NT2/D1 (cell line): ENCODE data around the gene FLYWCH1.
A peak's percentile ranks its signal among the peaks of the same experiment; 100 is the strongest.

Experiments used
- DNase-seq: peaks from one replicate; pipeline ENCODE4 v3.0.0-alpha.2; 2011; ENCODE audit warnings: low read depth, low spot score
- H3K27me3 ChIP-seq: 2 replicates; pipeline ENCODE4 v1.6.0; 2011; ENCODE audit warnings: mild to moderate bottlenecking; ENCODE audit not compliant: insufficient read length, insufficient read depth
- H3K36me3 ChIP-seq: 2 replicates; pipeline ENCODE4 v1.6.1; 2011; ENCODE audit warnings: mild to moderate bottlenecking, low read length, mixed read lengths; ENCODE audit not compliant: insufficient read depth, insufficient read length
- H3K4me1 ChIP-seq: 2 replicates; pipeline ENCODE4 v1.5.1; 2011; ENCODE audit not compliant: insufficient read depth, insufficient read length
- H3K4me3 ChIP-seq: 2 replicates; pipeline ENCODE4 v1.5.1; 2011; ENCODE audit warnings: low read depth; ENCODE audit not compliant: insufficient read length
- H3K9ac ChIP-seq: 2 replicates; pipeline ENCODE4 v1.6.0; 2011; ENCODE audit warnings: low read depth; ENCODE audit not compliant: insufficient read length
- H3K9me3 ChIP-seq: 2 replicates; pipeline ENCODE4 v1.5.1; 2011; ENCODE audit warnings: mild to moderate bottlenecking, low read length; ENCODE audit not compliant: insufficient read depth
- SUZ12 ChIP-seq: IDR thresholded peaks from 2 replicates; pipeline ENCODE4 v1.6.1; 2011; ENCODE audit not compliant: insufficient read length, insufficient read depth; ENCODE audit errors: extremely low read depth
- YY1 ChIP-seq: IDR thresholded peaks from 2 replicates; pipeline ENCODE4 v1.6.1; 2011; ENCODE audit not compliant: insufficient read length, insufficient read depth
- ZNF274 ChIP-seq: IDR thresholded peaks from 2 replicates; pipeline ENCODE4 v1.6.1; 2011; ENCODE audit warnings: mild to moderate bottlenecking, low read depth, low read length

The FLYWCH1 gene

GRCh38 chr16:2960183-2961010 lies 48.7 kb downstream of the FLYWCH1 start:
- H3K4me3 ChIP-seq, result no peak overlapping the region
- H3K4me1 ChIP-seq, result peaks cover 31% of the 10 kb centered on the region
- TF ChIP-seq SUZ12 (no peak), YY1 (no peak)
- H3K27me3 ChIP-seq, result no peaks in the 10 kb centered on the region
- DNase-seq, result no peak
- H3K9me3 ChIP-seq, result no peaks in the 10 kb centered on the region
- no peaks in the 10 kb centered on the region for H3K36me3 ChIP-seq
- H3K9ac ChIP-seq, result peak overlapping the region; percentile 17

GRCh38 chr16:2962334-2963073 lies 50.8 kb downstream of the FLYWCH1 start:
- Histone ChIP-seq H3K9me3 (no peaks in the 10 kb centered on the region), H3K36me3 (peaks cover 11% of the 10 kb centered on the region), H3K4me1 (peaks cover 18% of the 10 kb centered on the region), H3K4me3 (peak overlapping the region; percentile 90), H3K9ac (peak overlapping the region; percentile 86), H3K27me3 (no peaks in the 10 kb centered on the region)
- DNase-seq, result no peak
- no peak for TF ChIP-seq SUZ12
- no peak for TF ChIP-seq ZNF274
- no peak for TF ChIP-seq YY1

- Histone ChIP-seq H3K4me1 (peaks cover 21% of the 10 kb centered on the region), H3K9me3 (no peaks in the 10 kb centered on the region), H3K4me3 (peak overlapping the region; percentile 90), H3K36me3 (peaks cover 18% of the 10 kb centered on the region), H3K27me3 (no peaks in the 10 kb centered on the region), H3K9ac (peak overlapping the region; percentile 94)
- DNase-seq, result no peak
- TF ChIP-seq YY1, result no peak
Observed at GRCh38 chr16:2963074-2963722, 51.5 kb downstream of the FLYWCH1 start.

GRCh38 chr16:2963723-2964474 lies 52.2 kb downstream of the FLYWCH1 start, which contains the start of gene KREMEN2:
Gene KREMEN2 (plus strand): TSS chr16:2964275. CDS start chr16:2964521, 246 bp downstream.
- no peak for DNase-seq
- H3K9ac ChIP-seq, result peak within 1 kb of the TSS; percentile 94

GRCh38 chr16:2964475-2965336 lies 53.0 kb downstream of the FLYWCH1 start:
- Histone ChIP-seq H3K36me3 (peaks cover 19% of the 10 kb centered on the region), H3K4me3 (peak overlapping the region; percentile 90), H3K27me3 (no peaks in the 10 kb centered on the region), H3K4me1 (peaks cover 22% of the 10 kb centered on the region), H3K9me3 (no peaks in the 10 kb centered on the region), H3K9ac (peak overlapping the region; percentile 94)
- TF ChIP-seq SUZ12 (no peak), YY1 (no peak), ZNF274 (no peak)
- DNase-seq, result peak; percentile 87

More at GRCh38 chr16:2963723-2964474, 52.2 kb downstream of the FLYWCH1 start, which contains the start of gene KREMEN2:
- H3K36me3 ChIP-seq, result peaks cover 19% of the 10 kb centered on the region
- peak within 1 kb of the TSS; percentile 90 for H3K4me3 ChIP-seq
- H3K9me3 ChIP-seq, result no peaks in the 10 kb centered on the region
- peaks cover 22% of the 10 kb centered on the region for H3K4me1 ChIP-seq
- H3K27me3 ChIP-seq, result no peaks in the 10 kb centered on the region
- no peak for TF ChIP-seq ZNF274
- TF ChIP-seq SUZ12, result no peak
- TF ChIP-seq YY1, result no peak
